ENCODE data around the gene SCYGR2.

The SCYGR2 gene

GRCh38 chr2:227629435-227629834, 30.7 kb downstream of the SCYGR2 start:
- Histone ChIP-seq H3K4me1 (ENCODE audit: control insufficient read depth, insufficient read depth, low read length) (no peaks in the 10 kb centered on the region), H3K36me3 (ENCODE audit: insufficient read depth, low read length) (no peaks in the 10 kb centered on the region), H3K9me3 (replicated peaks; ENCODE audit: low read length) (no peaks in the 10 kb centered on the region), H3K4me3 (ENCODE audit: low read length) (no peak overlapping the region), H3K4me2 (ENCODE audit: low read length) (no peak overlapping the region), H3K9ac (ENCODE audit: low read depth, low read length) (no peak overlapping the region), H3K27me3 (ENCODE audit: control insufficient read depth, insufficient read depth, low read length) (no peaks in the 10 kb centered on the region)

GRCh38 chr2:227630322-227630721, 31.6 kb downstream of the SCYGR2 start:
- Histone ChIP-seq H3K36me3 (ENCODE audit: insufficient read depth, low read length) (no peaks in the 10 kb centered on the region), H3K9me3 (replicated peaks; ENCODE audit: low read length) (no peaks in the 10 kb centered on the region), H3K4me3 (ENCODE audit: low read length) (no peak overlapping the region), H3K4me1 (ENCODE audit: control insufficient read depth, insufficient read depth, low read length) (no peaks in the 10 kb centered on the region), H3K27me3 (ENCODE audit: control insufficient read depth, insufficient read depth, low read length) (no peaks in the 10 kb centered on the region), H3K4me2 (ENCODE audit: low read length) (no peak overlapping the region), H3K9ac (ENCODE audit: low read depth, low read length) (no peak overlapping the region)

- H3K4me3 ChIP-seq (ENCODE audit: low read length): no peak overlapping the region
- H3K4me1 ChIP-seq (ENCODE audit: control insufficient read depth, insufficient read depth, low read length): no peaks in the 10 kb centered on the region
- no peaks in the 10 kb centered on the region for H3K27me3 ChIP-seq (ENCODE audit: control insufficient read depth, insufficient read depth, low read length)
- no peaks in the 10 kb centered on the region for H3K36me3 ChIP-seq (ENCODE audit: insufficient read depth, low read length)
- no peak overlapping the region for H3K4me2 ChIP-seq (ENCODE audit: low read length)
- H3K9me3 ChIP-seq (replicated peaks; ENCODE audit: low read length): no peaks in the 10 kb centered on the region
- no peak overlapping the region for H3K9ac ChIP-seq (ENCODE audit: low read depth, low read length)
These were observed 34.1 kb downstream of the SCYGR2 start for GRCh38 chr2:227632827-227633226.

- Histone ChIP-seq H3K27me3 (ENCODE audit: control insufficient read depth, insufficient read depth, low read length) (no peaks in the 10 kb centered on the region), H3K4me2 (ENCODE audit: low read length) (no peak overlapping the region), H3K4me3 (ENCODE audit: low read length) (no peak overlapping the region), H3K4me1 (ENCODE audit: control insufficient read depth, insufficient read depth, low read length) (no peaks in the 10 kb centered on the region), H3K9me3 (replicated peaks; ENCODE audit: low read length) (no peaks in the 10 kb centered on the region), H3K9ac (ENCODE audit: low read depth, low read length) (no peak overlapping the region), H3K36me3 (ENCODE audit: insufficient read depth, low read length) (no peaks in the 10 kb centered on the region)
These were observed 35.5 kb downstream of the SCYGR2 start for GRCh38 chr2:227634201-227634600.

- Histone ChIP-seq H3K9me3 (replicated peaks; ENCODE audit: low read length) (no peaks in the 10 kb centered on the region), H3K4me3 (ENCODE audit: low read length) (no peak overlapping the region), H3K4me1 (ENCODE audit: control insufficient read depth, insufficient read depth, low read length) (no peaks in the 10 kb centered on the region), H3K36me3 (ENCODE audit: insufficient read depth, low read length) (no peaks in the 10 kb centered on the region), H3K4me2 (ENCODE audit: low read length) (no peak overlapping the region), H3K27me3 (ENCODE audit: control insufficient read depth, insufficient read depth, low read length) (no peaks in the 10 kb centered on the region), H3K9ac (ENCODE audit: low read depth, low read length) (no peak overlapping the region)
These were observed 44.0 kb downstream of the SCYGR2 start for GRCh38 chr2:227642656-227643055.

GRCh38 chr2:227643990-227644551, 45.4 kb downstream of the SCYGR2 start:
- Histone ChIP-seq H3K4me3 (ENCODE audit: low read length) (no peak overlapping the region), H3K4me2 (ENCODE audit: low read length) (no peak overlapping the region), H3K27me3 (ENCODE audit: control insufficient read depth, insufficient read depth, low read length) (no peaks in the 10 kb centered on the region), H3K9me3 (replicated peaks; ENCODE audit: low read length) (no peaks in the 10 kb centered on the region), H3K4me1 (ENCODE audit: control insufficient read depth, insufficient read depth, low read length) (no peaks in the 10 kb centered on the region), H3K9ac (ENCODE audit: low read depth, low read length) (no peak overlapping the region), H3K36me3 (ENCODE audit: insufficient read depth, low read length) (no peaks in the 10 kb centered on the region)

Measured in skeletal muscle satellite cell (primary cell).